Measurements from ENCODE around the gene IRF1.

The IRF1 gene

GRCh38 chr5:132464156-132464939 is 26.2 kb downstream of the IRF1 start:
- DNase-seq (ENCODE audit: low read depth) = no peak
- no peak overlapping the region for H3K4me3 ChIP-seq (ENCODE audit: control insufficient read depth, low read depth, low read length)
- TF ChIP-seq CTCF (IDR thresholded peaks at IDR 0.05; ENCODE audit: control insufficient read depth, insufficient read depth, low read depth, low read length, missing control alignments) = no peak

- no peak for DNase-seq (ENCODE audit: low read depth)
Measured at GRCh38 chr5:132463811-132464155, 26.8 kb downstream of the IRF1 start.

DNA sequence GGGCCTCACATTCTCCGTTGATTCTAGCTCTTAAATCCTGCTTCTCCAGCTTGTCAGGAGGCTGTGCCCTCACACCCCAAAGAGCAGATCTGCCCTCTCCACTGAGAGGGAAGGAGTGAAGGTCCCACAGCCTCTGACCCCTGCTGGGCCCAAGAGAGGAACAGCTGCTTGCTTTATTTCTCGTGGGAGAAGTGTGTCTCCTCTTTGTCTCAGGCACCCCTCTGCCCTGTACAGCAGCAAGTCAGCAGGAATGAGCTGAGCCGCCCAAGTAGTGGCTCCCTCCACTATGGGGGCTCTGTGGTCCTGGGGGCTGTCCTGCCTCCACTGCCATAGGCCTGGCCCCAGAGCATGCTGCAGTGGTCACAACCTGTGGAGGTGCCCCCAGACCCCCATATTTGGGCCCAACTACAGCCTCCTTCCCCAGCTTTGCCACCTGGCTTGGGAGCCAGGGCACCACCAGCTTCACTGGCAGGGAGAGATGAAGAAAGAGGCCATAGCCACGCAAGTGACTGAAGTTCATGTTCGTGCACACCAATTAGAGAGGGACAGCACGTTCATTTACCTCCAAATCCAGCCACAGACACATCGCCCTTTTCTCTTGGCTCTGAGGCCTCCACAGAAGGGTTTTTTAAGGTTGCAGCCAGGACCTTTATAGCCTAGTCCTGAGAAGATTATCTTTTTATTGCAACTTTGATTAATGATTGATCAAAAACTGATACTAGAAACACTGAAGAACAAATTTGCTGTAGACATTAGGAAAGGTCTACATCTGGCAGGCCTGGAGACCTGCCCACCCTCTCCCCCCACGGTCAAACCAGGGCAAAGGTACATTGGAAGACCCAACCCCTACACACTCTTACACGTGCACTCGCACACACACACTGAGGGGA is 27.5 kb downstream of the IRF1 start:
- no peak for TF ChIP-seq CTCF (IDR thresholded peaks at IDR 0.05; ENCODE audit: control insufficient read depth, insufficient read depth, low read depth, low read length, missing control alignments)
- DNase-seq (ENCODE audit: low read depth) = no peak
- H3K4me3 ChIP-seq (ENCODE audit: control insufficient read depth, low read depth, low read length) = no peak overlapping the region

More at GRCh38 chr5:132463811-132464155, 26.8 kb downstream of the IRF1 start:
- no peak overlapping the region for H3K4me3 ChIP-seq (ENCODE audit: control insufficient read depth, low read depth, low read length)
- no peak for TF ChIP-seq CTCF (IDR thresholded peaks at IDR 0.05; ENCODE audit: control insufficient read depth, insufficient read depth, low read depth, low read length, missing control alignments)

DNA sequence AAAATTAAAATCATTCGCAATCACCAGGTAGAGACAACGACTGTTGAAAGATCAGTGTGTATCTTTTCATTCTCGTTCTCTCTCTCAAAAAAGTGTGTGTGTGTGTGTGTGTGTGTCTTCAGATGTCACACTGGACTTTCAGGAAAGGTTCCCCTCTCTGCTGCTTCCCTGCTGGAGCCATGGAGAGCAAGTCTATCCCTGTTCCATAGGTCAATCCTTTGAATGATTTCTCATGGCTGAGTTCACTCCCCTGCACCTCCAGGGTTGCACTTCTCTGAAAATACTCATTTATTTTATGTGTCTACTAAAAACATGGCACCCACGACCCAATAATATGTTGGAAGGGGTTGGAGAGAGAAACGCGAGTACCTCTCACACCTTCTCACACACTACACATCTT is 28.2 kb downstream of the IRF1 start:
- no peak for TF ChIP-seq CTCF (IDR thresholded peaks at IDR 0.05; ENCODE audit: control insufficient read depth, insufficient read depth, low read depth, low read length, missing control alignments)
- no peak overlapping the region for H3K4me3 ChIP-seq (ENCODE audit: control insufficient read depth, low read depth, low read length)
- DNase-seq (ENCODE audit: low read depth) = no peak

- H3K4me3 ChIP-seq (ENCODE audit: control insufficient read depth, low read depth, low read length) = no peak overlapping the region
- no peak for TF ChIP-seq CTCF (IDR thresholded peaks at IDR 0.05; ENCODE audit: control insufficient read depth, insufficient read depth, low read depth, low read length, missing control alignments)
- DNase-seq (ENCODE audit: low read depth) = no peak
Measured at GRCh38 chr5:132461569-132462070, 29.0 kb downstream of the IRF1 start.

DNA sequence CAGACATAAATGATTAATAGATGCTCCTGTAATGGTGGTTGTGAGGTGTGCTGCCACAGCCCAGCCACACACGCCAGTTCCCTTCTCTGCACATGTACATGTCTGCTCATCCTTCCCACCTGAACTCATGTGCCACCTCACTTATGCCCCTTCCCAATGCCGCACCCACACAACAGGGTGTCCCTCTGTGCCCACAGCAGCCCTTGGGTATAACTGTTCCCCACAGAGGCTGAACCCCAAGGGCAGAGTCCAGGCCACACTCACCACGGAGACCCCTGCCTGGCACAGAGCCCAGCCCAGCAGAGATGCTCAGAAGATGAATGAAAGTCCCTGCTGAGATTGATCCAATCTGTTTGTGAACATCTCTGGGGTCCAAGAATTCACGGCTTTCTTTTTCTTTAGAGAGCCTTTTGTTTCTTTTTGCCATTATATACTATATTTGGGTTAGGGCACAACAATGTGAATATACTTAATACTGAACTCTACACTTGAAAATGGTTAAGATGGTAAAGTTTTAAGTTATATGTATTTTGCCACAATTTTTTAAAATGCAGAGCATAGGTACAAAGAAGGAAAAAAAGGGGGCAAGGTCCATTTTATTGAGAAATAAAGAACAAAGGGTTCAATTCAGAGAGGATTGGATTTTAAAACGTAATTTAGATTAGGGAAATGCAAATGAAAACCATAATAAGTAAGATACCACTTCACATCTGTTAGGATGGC is 29.6 kb downstream of the IRF1 start:
- DNase-seq (ENCODE audit: low read depth) = no peak
- no peak for TF ChIP-seq CTCF (IDR thresholded peaks at IDR 0.05; ENCODE audit: control insufficient read depth, insufficient read depth, low read depth, low read length, missing control alignments)
- H3K4me3 ChIP-seq (ENCODE audit: control insufficient read depth, low read depth, low read length) = no peak overlapping the region
